HTERT RPE-1 (cell line): ENCODE results near the gene MAOA.

ENCODE experiments used
- in situ Hi-C: fragments of 300-500 bp; cut with MboI; formaldehyde crosslinking; loops from 4 replicates; pipeline ENCODE4 v1.14.3; 2020; ENCODE audit warnings: low sequenced_read_pairs

Gene MAOA

GRCh38 chrX:43745938-43746721, 90.0 kb downstream of the MAOA start:
- in situ Hi-C loops = no loop called here

GRCh38 chrX:43747476-43747875, 91.4 kb downstream of the MAOA start:
- in situ Hi-C loops = no loop called here

- in situ Hi-C loops = no loop called here
These were observed 94.2 kb downstream of the MAOA start for GRCh38 chrX:43750248-43750676.

GRCh38 chrX:43753637-43754036, 97.5 kb downstream of the MAOA start:
- in situ Hi-C loops = no loop called here

- in situ Hi-C loops = no loop called here
These were observed 100.0 kb downstream of the MAOA start for GRCh38 chrX:43756076-43756475.

- in situ Hi-C loops = no loop called here
These were observed 101.9 kb downstream of the MAOA start for GRCh38 chrX:43758044-43758443.

- in situ Hi-C loops = no loop called here
These were observed 130.0 kb downstream of the MAOA start for GRCh38 chrX:43785930-43786591.
